Posterior vena cava (tissue), 2 donors: Measurements from ENCODE around the gene LYL1. TPM values are rescaled to one million over a fixed set of nuclear protein-coding genes. Genes with fewer than 3 reads are reported as not detected.

Source experiments
- DNase-seq: peaks from one replicate; pipeline ENCODE4 v3.0.0-alpha.2; 2020; ENCODE audit warnings: low spot score
- intact Hi-C, 2 donors: fragments of 100-400 bp; cut with DNase I; formaldehyde crosslinking; loops; one replicate each; pipeline versions ENCODE4 v1.14.1 to v1.14.2; 2022 to 2023
- total RNA-seq, 2 donors: library from RNA; stranded (reverse); fragmentation: NEBNext Ultra II Directional; extraction: Animal tissue kit (Norgen Biotek cat#: 25700); gene quantifications; one replicate each; pipeline ENCODE4 v1.2.1, GENCODE V29; 2021
- donor health status: DM: yes; HTN: yes; CAD: no.
- donor health status: DM: yes; HTN: yes; CAD: no.

Gene LYL1
- total RNA-seq, 2 donors from 2014 or later = 9.8 to 13.0 TPM

GRCh38 chr19:13095934-13096927 is 6.4 kb downstream of the LYL1 start:
- intact Hi-C loops = loop anchor here (2.0 to 10.0 kb wide), 4 partner anchors 81 to 539 kb away; no protein-coding TSS in a partner anchor
- DNase-seq = no peak

- intact Hi-C loops = loop anchor here (2.0 to 10.0 kb wide), 4 partner anchors 81 to 538 kb away; no protein-coding TSS in a partner anchor
- DNase-seq = no peak
Observed at GRCh38 chr19:13095393-13095784, 7.3 kb downstream of the LYL1 start.

GRCh38 chr19:13094771-13095392 is 7.8 kb downstream of the LYL1 start:
- DNase-seq = no peak
- intact Hi-C loops = loop anchor here (2.0 to 10.0 kb wide), 5 partner anchors 80 to 538 kb away; partner anchors contain the start of gene NFIX (in 1 of the 2)

GRCh38 chr19:13094106-13094504 is 8.6 kb downstream of the LYL1 start:
- intact Hi-C loops = loop anchor here (2.0 to 10.0 kb wide), 3 partner anchors 79 to 109 kb away; partner anchors contain the start of gene NFIX (in 1 of the 2)

GRCh38 chr19:13093407-13094105 is 9.1 kb downstream of the LYL1 start:
- intact Hi-C loops = loop anchor here (2.0 to 10.0 kb wide), 3 partner anchors 79 to 109 kb away; partner anchors contain the start of gene NFIX (in 1 of the 2)
- peak; percentile 95 for DNase-seq

More at GRCh38 chr19:13094106-13094504, 8.6 kb downstream of the LYL1 start:
- no peak for DNase-seq

- no peak for DNase-seq
- intact Hi-C loops = loop anchor here (5.0 to 10.0 kb wide), 2 partner anchors 78 to 95 kb away; partner anchors contain the start of gene NFIX (in 1 of the 2)
Observed at GRCh38 chr19:13092606-13093235, 9.9 kb downstream of the LYL1 start.

- DNase-seq = no peak
- intact Hi-C loops = loop anchor here (5.0 to 10.0 kb wide), 2 partner anchors 77 to 95 kb away; partner anchors contain the start of gene NFIX (in 1 of the 2)
Observed at GRCh38 chr19:13092158-13092543, 10.5 kb downstream of the LYL1 start.

GRCh38 chr19:13091400-13092157 is 11.1 kb downstream of the LYL1 start:
- intact Hi-C loops = loop anchor here (5.0 to 10.0 kb wide), 2 partner anchors 77 to 94 kb away; partner anchors contain the start of gene NFIX (in 1 of the 2)
- peak; percentile 92 for DNase-seq

GRCh38 chr19:13090511-13091231 is 12.0 kb downstream of the LYL1 start:
- intact Hi-C loops = loop anchor here (5.0 to 10.0 kb wide), 2 partner anchors 76 to 93 kb away; partner anchors contain the start of gene NFIX (in 1 of the 2)
- no peak for DNase-seq

GRCh38 chr19:13089857-13090507 is 12.7 kb downstream of the LYL1 start:
- DNase-seq = no peak
- intact Hi-C loops = loop anchor here (5.0 to 10.0 kb wide), 2 partner anchors 75 to 93 kb away; partner anchors contain the start of gene NFIX (in 1 of the 2)

- no peak for DNase-seq
Observed at GRCh38 chr19:13089139-13089856, 13.4 kb downstream of the LYL1 start.

GRCh38 chr19:13087795-13088537 is 14.7 kb downstream of the LYL1 start:
- intact Hi-C loops = no loop called here
- DNase-seq = no peak

More at GRCh38 chr19:13089139-13089856, 13.4 kb downstream of the LYL1 start:
- intact Hi-C loops = no loop called here

- no peak for DNase-seq
- intact Hi-C loops = no loop called here
Observed at GRCh38 chr19:13087295-13087694, 15.4 kb downstream of the LYL1 start.

GRCh38 chr19:13086341-13086740 is 16.3 kb downstream of the LYL1 start:
- intact Hi-C loops = no loop called here

GRCh38 chr19:13085666-13086065 is 17.0 kb downstream of the LYL1 start:
- intact Hi-C loops = no loop called here
- no peak for DNase-seq

More at GRCh38 chr19:13086341-13086740, 16.3 kb downstream of the LYL1 start:
- no peak for DNase-seq
